SK-MEL-5 (cell line): ENCODE measurements around the gene CYP24A1. TPM values are rescaled to one million over a fixed set of nuclear protein-coding genes. Genes with fewer than 3 reads are reported as not detected.
"Not testable (repeated sequence)": the region's sequence is repeated elsewhere in the genome, so short reads cannot be mapped to it uniquely, and the experiment has no call there.

ENCODE experiments used
- DNase-seq: peaks from one replicate; pipeline ENCODE4 v3.0.0-alpha.2; 2016; ENCODE audit warnings: low read depth, low spot score
- in situ Hi-C: cut with HindIII; loops from 2 replicates; pipeline ENCODE4 v1.10.0; 2016; ENCODE audit warnings: low sequenced_read_pairs, high pct_unique_total_duplicates, low pct_unique_long_range_greater_than_20kb
- total RNA-seq: library from RNA; depleted of rRNA; stranded (reverse); fragments of >200 nt; shearing (Covaris generic); gene quantifications from 2 replicates; pipeline ENCODE4 v1.2.3, GENCODE V29; 2014

Gene CYP24A1
- total RNA-seq, 1 experiment from 2014 or later, result not detected

DNA sequence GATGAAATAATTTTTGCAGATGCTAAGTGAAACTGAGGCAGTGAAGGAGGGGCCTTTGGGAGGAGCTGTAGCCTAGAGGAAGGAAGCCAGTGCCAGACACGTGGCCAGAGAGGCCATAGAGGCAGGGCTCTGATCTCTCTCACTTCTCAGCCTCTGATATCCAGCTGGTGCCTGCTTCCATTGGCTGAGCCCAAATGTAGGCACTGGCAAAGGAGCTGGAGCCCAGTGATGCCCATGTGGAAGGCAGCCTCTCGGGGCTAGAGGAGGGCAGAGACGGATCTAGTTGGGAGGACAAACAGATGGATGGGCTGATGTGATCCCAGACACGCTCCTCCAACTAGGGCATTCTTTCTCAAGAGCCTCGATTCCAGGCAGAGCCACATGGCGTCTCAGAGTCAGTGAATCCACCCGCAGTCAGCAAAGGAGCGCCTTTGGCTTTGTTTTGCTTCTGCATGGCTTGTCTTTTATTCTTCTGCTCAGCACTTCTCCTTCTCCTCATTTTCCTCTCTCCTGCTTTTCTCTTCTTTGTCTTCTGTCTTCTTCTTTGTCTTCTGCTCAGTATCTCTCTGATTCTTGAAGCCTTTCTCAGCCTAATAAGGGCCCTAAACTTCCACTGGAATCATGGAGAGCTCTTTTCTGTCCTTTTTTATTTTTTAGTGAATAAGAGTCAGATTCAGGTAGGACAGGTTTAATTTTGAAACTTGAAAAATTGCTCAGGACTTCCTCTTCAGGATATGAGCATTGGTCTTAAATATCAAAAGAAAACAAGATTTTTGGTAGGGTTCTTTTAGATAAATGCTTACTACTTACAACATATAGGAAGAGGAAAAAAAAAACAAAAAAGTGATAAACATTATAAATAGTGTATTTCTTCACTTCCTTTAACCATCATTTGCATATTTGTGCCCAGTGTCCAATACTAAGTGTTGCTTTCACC is 41.8 kb downstream of the CYP24A1 start:
- no peak for DNase-seq
- in situ Hi-C loops, result no loop called here

DNA sequence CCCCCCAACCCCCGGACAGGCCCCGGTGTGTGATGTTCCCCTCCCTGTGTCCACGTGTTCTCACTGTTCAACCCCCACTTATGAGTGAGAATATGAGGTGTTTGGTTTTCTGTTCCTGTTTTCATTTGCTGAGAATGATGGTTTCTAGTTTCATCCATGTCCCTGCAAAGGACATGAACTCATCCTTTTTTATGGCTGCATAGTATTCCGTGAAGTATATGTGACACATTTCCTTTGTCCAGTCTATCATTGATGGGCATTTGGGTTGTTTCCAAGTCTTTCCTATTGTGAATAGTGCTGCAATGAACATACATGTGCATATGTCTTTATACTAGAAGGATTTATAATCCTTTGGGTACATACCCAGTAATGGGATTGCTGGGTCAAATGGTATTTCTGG is 42.7 kb downstream of the CYP24A1 start:
- in situ Hi-C loops, result not testable (repeated sequence)

DNA sequence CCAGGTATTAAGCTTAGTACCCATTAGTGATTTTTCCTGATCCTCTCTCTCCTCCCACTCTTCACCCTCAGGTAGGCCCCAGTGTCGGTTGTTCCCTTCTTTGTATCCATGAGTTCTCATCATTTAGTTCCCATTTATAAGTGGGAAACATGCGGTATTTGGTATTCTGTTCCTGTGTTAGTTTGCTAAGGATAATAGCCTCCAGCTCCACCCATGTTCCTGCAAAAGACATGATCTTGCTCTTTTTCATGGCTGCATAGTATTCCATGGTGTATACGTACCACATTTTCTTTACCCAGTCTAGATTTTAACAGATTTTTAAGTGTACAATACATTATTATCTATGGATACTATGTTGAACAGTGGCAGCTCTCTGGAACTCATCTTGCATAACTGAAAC is 44.4 kb downstream of the CYP24A1 start:
- in situ Hi-C loops, result no loop called here
- no peak for DNase-seq

More for the DNA sequence above, 42.7 kb downstream of the CYP24A1 start:
- not testable (repeated sequence) for DNase-seq

DNA sequence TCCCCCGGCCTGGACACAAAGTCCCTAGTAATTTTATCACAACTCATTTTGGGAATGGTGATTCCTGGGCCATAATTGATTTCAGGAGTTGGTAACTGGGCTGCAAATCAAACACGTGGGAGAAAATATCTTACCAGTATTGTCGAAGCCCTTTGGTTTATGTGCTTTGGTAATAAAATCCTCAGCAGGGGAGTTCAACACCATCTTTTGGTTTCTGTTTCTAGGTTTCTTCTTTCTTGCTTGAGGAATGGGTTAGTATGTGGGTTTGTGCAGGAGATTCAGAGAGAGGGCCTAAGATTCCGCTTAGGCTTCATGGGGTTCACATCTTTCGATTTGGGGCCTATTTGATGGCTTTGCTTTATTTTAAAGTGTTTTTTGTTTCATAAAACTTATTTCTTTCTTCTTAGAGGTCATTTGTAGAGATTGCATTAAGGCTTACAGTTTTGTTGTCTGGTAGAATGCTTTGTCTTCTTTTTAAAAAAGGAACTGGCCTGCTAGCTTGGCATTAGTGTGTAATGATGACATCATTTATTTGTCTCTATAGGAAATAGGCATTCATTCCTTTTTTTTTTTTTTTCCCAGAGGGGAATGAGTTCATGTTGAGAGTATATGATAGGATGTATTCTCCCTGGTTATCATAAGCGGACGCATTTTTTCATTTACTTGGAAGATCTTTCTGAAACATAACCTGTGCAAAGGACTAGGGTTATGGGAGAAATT is 45.8 kb downstream of the CYP24A1 start:
- no peak for DNase-seq

DNA sequence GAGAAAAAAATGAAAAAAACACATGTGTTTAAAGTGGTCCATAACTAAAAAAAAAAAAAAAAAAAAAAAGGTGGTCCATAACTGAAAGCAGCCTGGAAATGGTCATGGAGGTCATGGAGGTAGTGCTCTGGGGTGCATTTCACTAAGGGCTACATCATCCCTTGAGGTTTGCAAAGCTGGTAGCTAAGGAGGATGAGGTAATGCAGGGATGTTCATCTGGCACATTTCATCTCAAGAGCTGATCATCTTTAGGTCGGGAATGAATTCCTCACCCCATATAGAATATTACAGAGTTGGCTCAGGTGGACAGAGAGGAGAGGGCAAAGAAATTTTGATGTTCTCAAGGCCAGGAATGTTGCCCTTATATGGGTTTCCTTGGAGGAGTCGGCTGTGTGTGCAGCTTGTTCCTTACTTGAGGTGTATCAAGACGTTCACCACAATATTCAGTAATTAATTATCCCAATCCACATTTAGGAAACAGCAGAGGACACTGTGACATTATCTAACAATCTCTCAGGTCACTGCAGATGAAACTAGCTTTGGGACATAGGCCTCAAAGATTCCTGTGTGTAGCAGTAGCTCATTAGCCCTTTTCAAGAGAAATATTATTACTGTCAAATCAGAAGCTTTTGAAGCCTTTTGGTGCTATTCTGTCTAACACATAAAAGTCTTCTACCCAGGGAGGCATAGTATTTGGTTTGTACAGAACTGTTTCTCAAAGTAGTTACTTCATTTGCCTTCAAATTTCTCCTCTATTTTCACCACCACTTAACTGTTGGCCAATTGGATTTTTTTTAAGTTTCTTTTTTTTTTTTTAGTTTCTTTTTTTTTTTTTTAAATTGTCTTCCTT is 46.8 kb downstream of the CYP24A1 start:
- DNase-seq, result no peak
- in situ Hi-C loops, result no loop called here

More for the DNA sequence above, 45.8 kb downstream of the CYP24A1 start:
- in situ Hi-C loops, result no loop called here

DNA sequence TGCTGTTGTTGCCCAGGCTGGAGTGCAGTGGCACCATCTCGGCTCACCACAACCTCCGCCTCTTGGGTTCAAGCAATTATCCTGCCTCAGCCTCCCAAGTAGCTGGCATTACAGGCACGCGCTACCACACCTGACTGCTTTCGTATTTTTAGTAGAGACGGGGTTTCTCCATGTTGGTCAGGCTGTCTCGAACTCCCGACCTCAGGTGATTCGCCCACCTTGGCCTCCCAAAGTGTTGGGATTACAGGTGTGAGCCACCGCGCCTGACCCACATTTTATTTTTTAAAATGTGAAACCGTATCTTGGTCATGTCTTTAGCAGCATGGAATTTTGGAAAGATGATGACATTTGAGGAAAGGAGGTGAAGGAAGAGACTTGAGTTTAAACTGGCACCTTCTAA is 47.5 kb downstream of the CYP24A1 start:
- in situ Hi-C loops, DNase-seq: not testable (repeated sequence)

DNA sequence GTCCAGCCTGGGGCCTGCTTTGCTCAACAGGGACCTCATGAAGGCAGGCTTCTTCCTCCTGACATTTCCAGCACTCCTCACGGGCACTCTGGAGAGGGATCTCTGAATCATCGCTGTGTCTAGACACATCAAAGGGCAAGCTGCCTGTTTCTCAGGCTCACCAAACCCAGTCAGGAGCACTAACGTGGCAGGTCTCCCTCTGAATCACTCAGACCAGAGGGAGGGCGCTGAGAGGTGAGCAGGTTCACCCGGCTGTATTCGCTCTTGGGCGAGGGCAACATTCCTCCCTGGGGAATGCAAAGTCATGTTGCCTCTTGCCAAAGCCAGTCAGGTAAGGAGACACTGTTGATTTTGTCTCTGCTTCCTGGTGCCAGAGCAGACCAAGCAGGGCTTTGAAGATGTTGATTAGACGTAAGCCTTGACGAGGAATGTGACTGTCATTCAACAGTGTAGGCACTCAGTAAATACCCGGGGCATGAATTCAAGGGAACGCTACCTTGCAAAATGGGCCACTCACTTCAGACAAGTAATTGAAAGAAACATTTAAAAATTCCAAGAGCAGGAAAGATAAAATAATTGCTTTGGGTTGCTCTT is 50.1 kb downstream of the CYP24A1 start:
- in situ Hi-C loops, result no loop called here
- DNase-seq, result peak; percentile 89

DNA sequence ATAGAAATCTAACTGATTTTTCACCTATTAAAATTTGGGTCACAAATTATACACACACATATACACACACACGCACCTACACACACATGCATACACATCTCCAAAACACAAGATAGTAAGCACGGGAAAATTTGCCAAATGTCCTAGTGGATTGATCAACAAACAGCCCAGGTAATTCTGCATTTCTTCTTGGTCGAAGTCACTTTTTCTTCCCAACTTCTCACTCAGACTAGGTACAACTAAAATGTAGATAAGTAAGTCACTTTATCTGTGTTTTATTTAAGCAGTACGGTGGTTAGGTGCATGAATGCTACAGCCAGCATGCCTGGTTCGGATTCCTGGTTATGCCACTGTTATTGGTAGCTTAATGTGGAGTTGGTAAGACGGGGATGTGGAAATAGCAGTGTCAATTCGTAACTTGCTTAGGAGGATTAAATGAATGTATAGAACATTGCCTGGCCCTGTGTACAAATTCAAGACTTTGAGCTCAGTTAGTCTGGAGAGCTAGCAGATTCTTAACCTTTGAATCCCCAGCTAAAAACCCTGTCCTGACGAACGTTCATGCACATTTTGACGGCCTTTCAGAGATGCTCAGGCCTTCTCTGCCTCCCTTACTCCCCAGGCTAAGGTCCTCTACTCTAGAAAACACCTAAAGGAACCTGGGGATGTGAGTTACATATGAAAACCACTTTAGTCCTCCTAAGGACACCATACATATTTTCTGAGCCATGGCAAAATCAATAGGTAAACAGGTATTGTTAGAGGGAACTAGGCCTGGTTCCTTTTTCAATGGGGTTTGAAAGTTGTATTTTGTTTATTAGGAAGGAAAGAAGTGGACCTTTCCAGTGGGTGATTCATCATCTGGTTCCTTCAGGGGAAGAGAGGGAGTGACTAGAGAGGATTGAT is 50.9 kb downstream of the CYP24A1 start:
- in situ Hi-C loops, result no loop called here
- DNase-seq, result no peak

DNA sequence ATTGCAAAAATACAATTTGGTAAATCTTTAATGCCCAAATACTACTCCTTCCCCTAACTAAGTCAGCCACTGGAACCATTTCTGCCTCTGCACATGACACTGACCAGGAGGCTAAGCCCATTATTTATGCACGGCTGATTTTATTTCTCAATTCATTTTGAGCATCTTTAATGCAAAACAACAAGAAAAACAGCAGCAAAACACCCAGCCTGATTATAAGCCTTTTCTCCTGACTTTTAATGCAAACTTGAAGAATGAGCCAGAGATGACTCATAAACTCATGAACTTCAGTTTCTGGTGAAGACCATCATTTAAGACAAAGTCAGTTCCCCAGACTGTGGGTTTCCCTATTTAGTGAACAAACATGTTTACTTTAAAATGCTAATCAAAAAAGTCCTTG is 51.6 kb downstream of the CYP24A1 start:
- in situ Hi-C loops, result no loop called here
- DNase-seq, result peak; percentile 47

DNA sequence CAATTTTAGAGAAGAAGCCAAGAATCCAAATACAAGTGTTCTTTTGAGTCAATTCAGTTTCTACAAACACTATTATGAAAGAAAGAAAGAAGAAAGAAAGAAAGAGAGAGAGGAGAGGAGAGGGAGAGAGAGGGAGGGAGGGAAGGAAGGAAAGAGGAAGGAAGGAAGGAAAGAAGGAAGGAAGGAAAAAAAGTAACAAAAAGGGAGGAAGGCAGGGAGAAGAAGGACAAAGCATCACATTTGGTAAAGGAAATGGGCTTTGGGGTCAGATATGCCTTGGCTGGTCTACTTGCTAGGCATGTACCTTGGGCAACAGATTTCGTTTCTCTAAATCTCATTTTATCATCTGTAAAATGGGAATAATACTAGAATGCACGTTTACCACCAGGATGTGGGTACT is 54.0 kb downstream of the CYP24A1 start:
- no peak for DNase-seq
- in situ Hi-C loops, result no loop called here

DNA sequence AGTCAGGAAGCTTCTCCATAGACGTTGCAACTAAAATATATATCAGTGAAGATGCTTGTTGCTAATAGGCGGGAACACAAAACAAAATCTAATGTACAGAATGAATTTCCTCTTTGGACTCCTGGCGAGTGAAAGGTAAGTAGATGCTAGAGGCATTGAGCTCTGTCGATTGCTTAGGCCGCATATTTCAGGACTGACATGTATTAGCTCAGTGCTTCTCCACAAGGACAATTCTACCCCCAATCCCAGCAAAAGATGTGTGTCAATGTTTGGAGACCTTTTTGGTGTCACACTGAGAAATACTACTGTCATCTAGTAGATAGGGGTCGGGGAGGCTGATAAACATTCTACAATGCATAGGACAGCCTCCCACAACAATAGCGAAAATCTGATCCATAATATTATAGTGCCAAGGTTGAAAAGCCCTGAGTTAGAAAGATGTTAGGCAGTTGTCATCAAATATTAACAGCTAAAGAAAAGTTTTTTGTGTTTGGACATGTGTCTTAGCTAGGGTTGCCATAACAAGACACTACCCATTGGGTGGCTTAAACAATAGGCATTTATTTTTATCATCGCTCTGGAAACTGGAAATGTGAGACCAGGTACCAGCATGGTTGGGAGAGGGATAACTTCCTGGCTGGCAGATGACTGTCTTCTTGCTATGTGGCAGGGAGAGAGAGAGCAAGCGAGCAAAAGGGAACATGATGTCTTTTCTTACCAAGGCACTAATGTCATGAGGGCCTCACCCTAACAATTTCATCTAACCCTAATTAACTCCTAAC is 55.4 kb downstream of the CYP24A1 start:
- in situ Hi-C loops, result no loop called here
- no peak for DNase-seq

DNA sequence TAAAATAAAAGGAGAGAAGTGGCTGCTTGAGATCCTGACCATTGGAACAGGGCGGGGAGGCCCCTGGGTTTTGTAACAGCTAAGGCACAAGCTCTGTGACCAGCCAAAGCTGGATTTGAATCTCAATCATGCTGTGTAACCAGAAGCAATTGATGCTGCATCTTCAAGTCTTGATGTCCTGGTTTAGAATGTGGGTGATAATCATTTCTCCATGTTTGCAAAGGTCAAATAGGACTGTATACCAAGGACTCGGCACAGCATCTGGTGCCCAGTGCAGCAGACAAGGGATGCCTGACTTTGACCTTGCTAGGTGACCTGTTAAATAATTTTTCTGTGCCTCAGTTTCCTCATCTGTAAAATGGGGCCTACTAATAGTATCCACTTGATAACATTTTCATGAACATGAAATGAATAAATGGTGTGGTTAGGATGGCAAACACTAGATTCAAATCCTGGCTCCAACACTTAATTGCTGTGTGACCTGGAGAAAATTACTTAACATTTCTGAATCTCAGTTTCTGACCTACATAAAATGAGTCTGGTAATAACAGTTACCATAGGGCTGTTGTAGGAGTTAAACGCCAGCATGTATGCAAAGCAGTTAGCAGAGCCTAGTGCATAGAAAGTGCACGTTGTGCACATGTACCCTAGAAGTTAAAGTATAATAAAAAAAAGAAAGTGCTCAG is 57.1 kb downstream of the CYP24A1 start:
- in situ Hi-C loops, result no loop called here
- DNase-seq, result no peak

DNA sequence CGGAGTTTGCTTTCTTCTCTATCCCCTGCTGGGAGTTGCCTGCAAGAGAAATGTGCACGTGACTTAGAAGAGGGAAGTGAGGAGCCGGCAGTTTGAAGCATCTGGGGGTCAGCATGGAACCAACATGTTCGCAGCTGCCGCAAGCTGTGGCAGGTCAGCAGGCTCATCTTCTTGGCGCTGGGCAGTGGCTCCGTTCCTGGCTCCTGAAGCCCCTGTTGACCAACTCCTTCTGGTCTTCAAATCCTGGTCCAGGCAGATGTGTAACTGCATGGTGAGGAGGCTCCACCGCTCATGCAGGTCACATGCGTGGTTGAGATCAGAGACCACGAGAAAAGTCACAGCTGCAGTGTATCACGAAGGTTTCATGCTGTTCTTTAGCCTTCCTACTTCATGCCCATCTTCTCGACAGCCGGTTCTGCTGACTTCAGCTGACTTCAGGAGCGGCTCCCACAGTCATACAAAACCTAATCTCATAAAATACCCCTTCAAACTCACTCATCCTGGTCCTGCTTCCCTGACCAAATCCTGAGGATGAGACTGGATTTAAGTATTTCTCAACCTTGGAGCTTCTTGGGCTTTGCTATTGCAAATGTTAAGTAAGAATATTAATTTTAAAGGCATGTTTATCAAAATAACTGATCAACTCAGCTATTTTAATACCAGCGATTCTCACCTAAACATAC is 58.5 kb downstream of the CYP24A1 start:
- no peak for DNase-seq
- in situ Hi-C loops, result no loop called here

DNA sequence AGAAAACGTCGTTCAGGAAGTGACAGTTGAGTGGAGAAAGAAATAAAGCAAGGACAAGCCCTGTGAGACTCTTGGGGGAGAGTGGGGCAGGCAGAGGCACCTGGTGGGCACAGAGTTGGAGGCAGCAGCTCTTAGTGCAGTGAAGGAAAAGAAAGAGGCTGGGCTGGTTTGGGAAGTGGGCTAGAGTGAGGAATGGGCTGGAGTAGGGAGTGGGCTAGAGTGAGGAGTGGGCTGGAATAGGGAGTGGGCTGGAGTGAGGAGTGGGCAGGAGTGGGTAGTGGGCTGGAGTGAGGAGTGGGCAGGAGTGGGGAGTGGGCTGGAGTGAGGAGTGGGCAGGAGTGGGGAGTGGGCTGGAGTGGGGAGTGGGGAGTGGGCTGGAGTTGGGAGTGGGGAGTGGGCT is 59.7 kb downstream of the CYP24A1 start:
- no peak for DNase-seq
- in situ Hi-C loops, result no loop called here

DNA sequence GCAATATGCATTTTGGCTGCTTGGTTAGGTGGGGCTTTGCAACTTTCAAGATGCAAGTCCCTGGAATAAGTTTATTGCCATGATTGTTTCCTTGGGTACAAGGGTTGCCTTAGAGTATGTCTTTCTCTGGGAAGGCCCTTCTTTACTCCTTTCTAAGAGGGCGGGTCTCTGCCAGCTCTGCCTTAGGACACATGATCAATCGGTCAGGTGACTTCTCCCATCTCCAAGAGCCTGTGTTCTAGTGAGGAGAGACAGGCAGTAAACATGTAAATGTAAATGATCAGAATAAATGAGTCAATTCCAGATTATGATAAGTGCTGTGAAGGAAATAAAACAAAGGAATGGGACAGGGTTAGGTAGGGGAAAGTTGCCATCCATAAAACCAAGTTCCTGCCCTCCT is 60.2 kb downstream of the CYP24A1 start:
- in situ Hi-C loops, result no loop called here
- no peak for DNase-seq
